CD4-positive, alpha-beta T cell treated with Interferon gamma for 1 hour (primary cell): Measurements from ENCODE around the gene STYX.

ENCODE experiments used
- DNase-seq: peaks from one replicate; pipeline ENCODE4 v3.0.0-alpha.2; 2020

STYX gene

DNA sequence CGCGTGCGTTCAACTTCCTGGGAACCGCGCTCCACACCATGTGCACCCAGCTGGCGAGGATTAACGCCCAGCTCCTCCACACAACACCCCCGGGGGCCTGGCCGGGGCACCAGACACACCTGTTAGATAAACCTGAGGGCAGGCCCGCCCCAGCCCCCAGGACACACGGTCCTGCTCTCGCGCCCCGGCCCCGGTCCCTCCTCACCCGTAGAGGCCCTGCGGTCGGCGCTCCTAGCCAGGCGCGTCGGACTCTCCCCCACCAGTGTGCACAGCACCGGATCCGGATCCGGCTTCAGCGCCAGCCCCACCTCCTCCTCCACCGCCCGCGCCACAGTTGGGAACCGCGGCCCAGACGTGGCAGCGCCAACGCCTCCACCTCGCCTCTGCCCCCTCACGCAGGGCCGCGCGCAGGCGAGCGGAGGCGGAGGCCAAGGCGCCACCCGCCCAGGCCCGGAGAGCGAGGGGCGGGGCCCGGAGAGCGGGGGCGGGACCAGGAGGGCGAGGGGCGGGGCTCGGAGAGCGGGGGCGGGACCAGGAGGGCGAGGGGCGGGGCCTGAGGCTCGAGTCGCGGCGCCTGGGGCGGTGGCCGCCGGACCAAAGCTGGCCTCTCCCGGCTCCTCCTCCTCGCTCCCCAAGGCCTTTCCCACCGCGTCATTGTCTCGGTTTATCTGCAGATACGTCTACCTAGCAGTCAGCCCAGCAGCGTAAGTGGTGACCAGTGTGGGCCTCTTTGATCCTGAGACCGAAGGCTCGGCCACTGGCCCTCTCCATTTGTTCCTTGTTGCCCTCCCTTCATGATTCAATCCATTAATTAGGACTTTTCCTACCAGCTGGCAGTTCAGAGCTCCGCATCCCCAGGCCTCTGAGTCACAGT, 61.5 kb downstream of the STYX start, which contains the start of gene GNPNAT1:
Gene GNPNAT1 (minus strand): TSS at position 385 of the 874 bp plus-strand sequence. CDS start 6,957 bp downstream, outside the sequence.
- DNase-seq = peak; percentile 89

- no peak for DNase-seq
Observed at GRCh38 chr14:52792097-52792415, 62.1 kb downstream of the STYX start.

- DNase-seq = no peak
Observed at GRCh38 chr14:52793061-52793460, 63.1 kb downstream of the STYX start.

GRCh38 chr14:52797653-52798052, 67.7 kb downstream of the STYX start:
- no peak for DNase-seq

- DNase-seq = no peak
Observed at GRCh38 chr14:52798826-52799225, 68.9 kb downstream of the STYX start.

GRCh38 chr14:52801014-52801712, 71.2 kb downstream of the STYX start:
- peak; percentile 8 for DNase-seq

- DNase-seq = no peak
Observed at GRCh38 chr14:52802597-52802996, 72.6 kb downstream of the STYX start.

DNA sequence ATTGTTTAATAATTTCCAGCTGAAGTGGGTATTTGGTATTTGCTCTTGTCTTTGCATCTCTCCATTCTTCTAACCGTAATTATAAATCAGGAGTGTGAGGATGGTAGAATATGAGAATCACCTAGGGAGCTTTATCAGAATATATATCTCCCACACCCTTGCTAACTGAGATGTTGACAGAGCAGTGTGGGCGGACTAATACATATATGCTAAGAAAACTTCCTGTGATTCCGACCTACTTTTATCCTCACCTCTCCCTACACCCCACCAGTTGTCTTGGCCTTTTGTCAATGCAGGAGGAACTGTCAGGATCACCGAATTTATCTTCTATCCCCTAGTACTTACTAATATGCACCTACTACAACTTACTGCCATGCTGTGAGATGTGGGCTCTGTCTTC, 76.1 kb downstream of the STYX start:
- no peak for DNase-seq

GRCh38 chr14:52808101-52808500, 78.1 kb downstream of the STYX start:
- no peak for DNase-seq

- no peak for DNase-seq
Observed at GRCh38 chr14:52821805-52822250, 91.9 kb downstream of the STYX start.

GRCh38 chr14:52824462-52824861, 94.5 kb downstream of the STYX start:
- no peak for DNase-seq
